Breast epithelium (tissue), 3 donors: ENCODE results near the gene MBLAC2.

Source experiments
- POLR2AphosphoS5 ChIP-seq, 3 donors: sonication (generic); formaldehyde crosslinking; IDR thresholded peaks; one replicate each; pipeline ENCODE4 v1.6.1; 2017; ENCODE audit warnings: antibody characterized with exemption in 3 of 3
- TF ChIP-seq, protein P1 (sequence below), 3 donors: fragments of 450-650 bp; IDR thresholded peaks; one replicate each; pipeline ENCODE4 v1.5.1; 2016 to 2017; ENCODE audit warnings: antibody characterized with exemption in 3 of 3, mild to moderate bottlenecking in 3 of 3, moderate library complexity in 3 of 3

GRCh38 chr5:90410178-90410762 is 64.3 kb downstream of the MBLAC2 start:
- TF ChIP-seq, protein P1, sequence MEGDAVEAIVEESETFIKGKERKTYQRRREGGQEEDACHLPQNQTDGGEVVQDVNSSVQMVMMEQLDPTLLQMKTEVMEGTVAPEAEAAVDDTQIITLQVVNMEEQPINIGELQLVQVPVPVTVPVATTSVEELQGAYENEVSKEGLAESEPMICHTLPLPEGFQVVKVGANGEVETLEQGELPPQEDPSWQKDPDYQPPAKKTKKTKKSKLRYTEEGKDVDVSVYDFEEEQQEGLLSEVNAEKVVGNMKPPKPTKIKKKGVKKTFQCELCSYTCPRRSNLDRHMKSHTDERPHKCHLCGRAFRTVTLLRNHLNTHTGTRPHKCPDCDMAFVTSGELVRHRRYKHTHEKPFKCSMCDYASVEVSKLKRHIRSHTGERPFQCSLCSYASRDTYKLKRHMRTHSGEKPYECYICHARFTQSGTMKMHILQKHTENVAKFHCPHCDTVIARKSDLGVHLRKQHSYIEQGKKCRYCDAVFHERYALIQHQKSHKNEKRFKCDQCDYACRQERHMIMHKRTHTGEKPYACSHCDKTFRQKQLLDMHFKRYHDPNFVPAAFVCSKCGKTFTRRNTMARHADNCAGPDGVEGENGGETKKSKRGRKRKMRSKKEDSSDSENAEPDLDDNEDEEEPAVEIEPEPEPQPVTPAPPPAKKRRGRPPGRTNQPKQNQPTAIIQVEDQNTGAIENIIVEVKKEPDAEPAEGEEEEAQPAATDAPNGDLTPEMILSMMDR (IDR thresholded peaks at IDR 0.05) = peak in 1 of 3 donors; percentile 13
- TF ChIP-seq POLR2AphosphoS5 (IDR thresholded peaks at IDR 0.05) = no peak
